GM12878 (cell line): Measurements from ENCODE around the gene MYB. TPM values are rescaled to one million over a fixed set of nuclear protein-coding genes. Genes with fewer than 3 reads are reported as not detected.

Experiments used
- ATAC-seq: fragments of 200-7000 bp; cut with Tn5 transposase; 3 replicates; pipeline ENCODE4 v1.9.1; 2020; ENCODE audit warnings: mild to moderate bottlenecking, moderate library complexity
- BruUV-seq: library from RNA; stranded (reverse); fragments of 400-500 nt; replicated peaks from 2 replicates; lab custom pipeline; 2021; lab: Mats Ljungman, UMichigan
- CTCF ChIA-PET: fragments of 300-600 bp; sonication (Branson Sonifier 250); formaldehyde crosslinking; extraction: SDS; loops from one replicate; lab custom pipeline; 2021; ENCODE audit warnings: inconsistent platforms; lab: Yijun Ruan, JAX
- POLR2A ChIA-PET: fragments of 350-600 bp; formaldehyde crosslinking; extraction: SDS; loops from one replicate; lab custom pipeline; 2021; ENCODE audit warnings: inconsistent platforms; lab: Charles Lee
- RAD21 ChIA-PET: fragments of 300-600 bp; sonication (Branson Sonifier 250); formaldehyde crosslinking; loops from one replicate; lab custom pipeline; 2023; ENCODE audit warnings: antibody characterized with exemption; ENCODE audit not compliant: unreplicated experiment; lab: Charles Lee
- SMC1A ChIA-PET: fragments of 300-600 bp; sonication (Branson Sonifier 250); formaldehyde crosslinking; loops from one replicate; lab custom pipeline; 2023; ENCODE audit not compliant: unreplicated experiment, uncharacterized antibody; lab: Charles Lee
- DNase-seq: peaks from one replicate; pipeline ENCODE4 v3.0.0-alpha.2; 2011; ENCODE audit warnings: low read depth, low spot score
- FAIRE-seq: peaks from 3 replicates; lab custom pipeline; 2011; peaks lifted over from hg19 to GRCh38; lab: Jason Lieb, UNC
- H2AFZ ChIP-seq: 2 replicates; pipeline ENCODE4 v1.6.0; 2011; ENCODE audit warnings: low read depth, low read length, control low read depth; ENCODE audit not compliant: control insufficient read depth
- H3K27ac ChIP-seq: 2 replicates; pipeline ENCODE4 v1.5.1; 2011; ENCODE audit warnings: control low read depth; ENCODE audit not compliant: control insufficient read depth, insufficient read depth
- H3K27me3 ChIP-seq, 2 experiments: replicated peaks in 1 of 2; 2 replicates each; pipeline versions ENCODE4 v1.6.0 to v1.6.1; 2011; ENCODE audit warnings: low read length in 1 of 2; ENCODE audit not compliant: control insufficient read depth in 2 of 2, insufficient read depth in 2 of 2
- H3K36me3 ChIP-seq, 2 experiments: 2 replicates each; pipeline ENCODE4 v1.5.1; 2011; ENCODE audit warnings: low read length in 1 of 2; ENCODE audit not compliant: control insufficient read depth in 2 of 2, insufficient read depth in 2 of 2
- H3K4me1 ChIP-seq: 2 replicates; pipeline ENCODE4 v1.6.1; 2011; ENCODE audit warnings: mild to moderate bottlenecking, low read length, moderate library complexity, mixed read lengths; ENCODE audit not compliant: control insufficient read depth, insufficient read depth
- H3K4me2 ChIP-seq: 2 replicates; pipeline ENCODE4 v1.6.0; 2011; ENCODE audit warnings: control low read depth; ENCODE audit not compliant: control insufficient read depth, insufficient read depth
- H3K4me3 ChIP-seq: fragments of 200-600 bp; sonication (generic); 2 replicates; pipeline ENCODE4 v1.5.1; 2016
- H3K79me2 ChIP-seq: 2 replicates; pipeline ENCODE4 v1.6.0; 2011; ENCODE audit warnings: low read length; ENCODE audit not compliant: control insufficient read depth, insufficient read depth
- H3K9ac ChIP-seq: 2 replicates; pipeline ENCODE4 v1.8.0; 2011; ENCODE audit warnings: low read length, control low read depth, mixed read lengths; ENCODE audit not compliant: control insufficient read depth, insufficient read depth
- H3K9me3 ChIP-seq: replicated peaks from 3 replicates; pipeline ENCODE4 v1.5.1; 2011; ENCODE audit warnings: mild to moderate bottlenecking, low read length; ENCODE audit not compliant: control insufficient read depth, insufficient read depth
- H4K20me1 ChIP-seq: 2 replicates; pipeline ENCODE4 v1.6.0; 2011; ENCODE audit not compliant: control insufficient read depth, insufficient read depth
- ATF7 ChIP-seq: fragments of 450-650 bp; IDR thresholded peaks from 2 replicates; pipeline ENCODE4 v1.6.1; 2016; ENCODE audit warnings: low read depth, mild to moderate bottlenecking
- BCL3 ChIP-seq: IDR thresholded peaks from 2 replicates; pipeline ENCODE4 v1.6.1; 2011; ENCODE audit warnings: borderline replicate concordance, low read depth, mild to moderate bottlenecking, moderate library complexity, low read length; ENCODE audit not compliant: insufficient read depth, poor library complexity, severe bottlenecking
- CBFB ChIP-seq: IDR thresholded peaks from 2 replicates; pipeline ENCODE4 v1.6.1; 2016; ENCODE audit warnings: antibody characterized with exemption, low read depth
- CHD2 ChIP-seq: IDR thresholded peaks from 2 replicates; pipeline ENCODE4 v1.6.1; 2011; ENCODE audit warnings: low read depth, low read length, improper control_type of control experiment, borderline replicate concordance
- ELK1 ChIP-seq: IDR thresholded peaks from 2 replicates; pipeline ENCODE4 v1.6.1; 2012; ENCODE audit warnings: low read depth, low read length, improper control_type of control experiment
- IRF3 ChIP-seq: fragments of 450-650 bp; IDR thresholded peaks from 2 replicates; pipeline ENCODE4 v1.6.1; 2014; ENCODE audit warnings: mild to moderate bottlenecking
- NFIC ChIP-seq: IDR thresholded peaks from 2 replicates; pipeline ENCODE4 v1.6.1; 2012; ENCODE audit warnings: low read depth, mild to moderate bottlenecking, inconsistent platforms, low read length, moderate library complexity
- NR2C1 ChIP-seq: fragments of 450-650 bp; IDR thresholded peaks from 2 replicates; pipeline ENCODE4 v1.6.1; 2017; ENCODE audit warnings: antibody characterized with exemption, mild to moderate bottlenecking, moderate library complexity
- RFX5 ChIP-seq: IDR thresholded peaks from 2 replicates; pipeline ENCODE4 v1.6.1; 2011; ENCODE audit warnings: low read depth, low read length, improper control_type of control experiment
- RUNX3 ChIP-seq: IDR thresholded peaks from 2 replicates; pipeline ENCODE4 v1.6.1; 2012; ENCODE audit warnings: low read length, inconsistent platforms
- SUPT20H ChIP-seq: IDR thresholded peaks from 2 replicates; pipeline ENCODE4 v1.6.1; 2011; ENCODE audit warnings: low read depth, mild to moderate bottlenecking, low read length, moderate library complexity, borderline replicate concordance; ENCODE audit not compliant: control insufficient read depth
- TARDBP ChIP-seq: IDR thresholded peaks from 2 replicates; pipeline ENCODE4 v1.6.1; 2016; ENCODE audit warnings: borderline replicate concordance
- TCF12 ChIP-seq: IDR thresholded peaks from 2 replicates; pipeline ENCODE4 v1.6.1; 2011; ENCODE audit warnings: low read depth, mild to moderate bottlenecking, low read length
- ZNF622 ChIP-seq: fragments of 450-650 bp; IDR thresholded peaks from 2 replicates; pipeline ENCODE4 v1.6.1; 2017; ENCODE audit warnings: mild to moderate bottlenecking, inconsistent platforms
- whole genome bisulfite sequencing: methylation state at CpG from one replicate; pipeline ENCODE4 v1.1.6; 2016; ENCODE audit warnings: low lambda C conversion rate; ENCODE audit not compliant: insufficient replicate concordance, insufficient coverage; ENCODE audit errors: missing lambda C conversion rate; 5-methylcytosine and 5-hydroxymethylcytosine counted together
- in situ Hi-C: fragments of 300-500 bp; cut with MboI; formaldehyde crosslinking; loops from 9 replicates; pipeline ENCODE4 v1.14.3; 2018; ENCODE audit warnings: mixed read lengths
- intact Hi-C: fragments of 100-400 bp; cut with micrococcal nuclease; formaldehyde crosslinking; loops from one replicate; pipeline ENCODE4 v1.14.2; 2022; ENCODE audit not compliant: unreplicated experiment
- polyA plus RNA-seq, 11 experiments: library from polyadenylated mRNA; depleted of rRNA in 4 of 11; unstranded in 6 of 11; stranded (reverse) in 5 of 11; fragments of >200 nt; fragmentation: Nextera tagmentation in 4 of 11; fragmentation: Illumina TruSeq in 1 of 11; extraction: Ambion mirVana in 4 of 11; extraction: Trizol in 1 of 11; gene quantifications; 1 replicate in 1 of 11; 2 replicates in 10 of 11; pipeline versions ENCODE4 v1.2.1 to v1.2.3, GENCODE V29; 2011 to 2016; ENCODE audit warnings: inconsistent platforms in 2 of 11, missing spikeins in 2 of 11, low read depth in 1 of 11
- total RNA-seq, 4 experiments: library from RNA; depleted of rRNA in 3 of 4; stranded (reverse); fragments of >200 nt in 3 of 4; fragmentation: Illumina TruSeq in 1 of 4; extraction: Trizol in 1 of 4; gene quantifications; 2 replicates each; pipeline versions ENCODE4 v1.2.1 to v1.2.3, GENCODE V29; 2013 to 2021

Gene MYB
- total and polyA plus RNA-seq, 10 of the 15 experiments (the other 5 are each of a cell fraction or from before 2014, with no cell fraction given): 7.0 to 29.8 (median 21.5) TPM

DNA sequence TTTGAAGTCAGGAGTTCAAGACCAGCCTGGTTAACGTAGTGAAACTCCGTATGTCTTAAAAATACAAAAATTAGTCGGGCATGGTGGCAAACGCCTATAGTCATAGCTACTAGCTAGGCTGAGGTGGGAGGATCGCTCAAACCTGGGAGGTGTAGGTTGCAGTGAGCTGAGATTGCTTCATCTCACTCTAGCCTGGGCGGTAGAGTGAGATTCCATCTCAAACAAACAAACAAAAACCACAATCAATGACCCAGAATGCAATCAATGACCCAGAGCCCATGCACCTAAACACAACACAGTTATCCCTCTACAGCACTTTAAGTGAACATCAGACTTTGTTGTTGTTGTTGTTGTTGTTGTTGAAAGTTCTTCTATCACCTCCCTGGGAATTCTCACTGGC, 77.9 kb downstream of the MYB start:
- H3K36me3 ChIP-seq: no peaks in the 10 kb centered on the region
- in situ Hi-C loops: no loop called here
- no peak overlapping the region for H2AFZ ChIP-seq
- RAD21 ChIA-PET: interaction anchor here (1.1 kb wide), 1 partner anchor 9 kb away, joined by 3 read pairs; no protein-coding TSS in a partner anchor
- H3K27me3 ChIP-seq: no peaks in the 10 kb centered on the region; a peak in 2 of 4 replicates
- POLR2A ChIA-PET: interaction anchor here (0.7 to 1.8 kb wide), 2 partner anchors 10 to 28 kb away, joined by 3 read pairs; no protein-coding TSS in a partner anchor
- ATAC-seq: no peak
- no peaks in the 10 kb centered on the region for H4K20me1 ChIP-seq
- TF ChIP-seq CBFB: no peak
- no peak for TF ChIP-seq RUNX3
- no peak for TF ChIP-seq NFIC
- no peak for TF ChIP-seq BCL3
- no peak for TF ChIP-seq CHD2
- DNase-seq: no peak
- intact Hi-C loops: no loop called here
- no peaks in the 10 kb centered on the region for H3K4me1 ChIP-seq
- H3K9ac ChIP-seq: no peak overlapping the region
- CTCF ChIA-PET: interaction anchor here (0.6 to 3.7 kb wide), 7 partner anchors 10 to 967 kb away, joined by 3 to 14 read pairs (median 4); no protein-coding TSS in a partner anchor
- SMC1A ChIA-PET: interaction anchor here (0.7 to 1.7 kb wide), 10 partner anchors 9 to 164 kb away, joined by 3 to 6 read pairs (median 3); no protein-coding TSS in a partner anchor
- H3K4me3 ChIP-seq: no peak overlapping the region
- no peaks in the 10 kb centered on the region for H3K9me3 ChIP-seq
- FAIRE-seq: no peak
- WGBS: 41% methylated on average over 6 of the region's 6 CpGs
- no TSS peak for BruUV-seq
- H3K79me2 ChIP-seq: no peaks in the 10 kb centered on the region
- no peak overlapping the region for H3K4me2 ChIP-seq
- H3K27ac ChIP-seq: no peak overlapping the region

DNA sequence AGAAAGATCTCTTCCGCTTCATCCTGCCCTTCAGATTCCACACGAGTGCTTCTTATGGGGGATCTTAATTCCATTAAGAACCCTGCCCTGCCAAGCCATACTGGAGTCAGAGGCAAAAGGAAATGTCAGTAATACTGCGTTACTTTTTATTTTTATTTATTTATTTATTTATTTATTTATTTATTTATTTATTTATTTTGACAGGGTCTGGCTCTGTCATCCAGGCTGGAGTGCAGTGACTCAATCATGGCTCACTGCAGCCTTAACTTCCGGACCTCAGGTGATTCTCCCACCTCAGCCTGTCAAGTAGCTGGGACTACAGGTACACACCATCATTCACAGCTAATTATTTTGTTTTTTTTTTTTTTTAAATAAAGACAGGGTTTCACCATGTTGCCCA, 79.5 kb downstream of the MYB start:
- no peak for TF ChIP-seq ELK1
- TF ChIP-seq RFX5: no peak
- no peak for TF ChIP-seq TCF12
- TF ChIP-seq SUPT20H: no peak
- no peak for TF ChIP-seq NR2C1
- no peak for TF ChIP-seq TARDBP
- no peak for TF ChIP-seq IRF3
- TF ChIP-seq ATF7: no peak
- TF ChIP-seq CBFB: no peak
- no peak for TF ChIP-seq ZNF622
- TF ChIP-seq RUNX3: no peak
- no peak overlapping the region for H2AFZ ChIP-seq

More for the DNA sequence above, 79.5 kb downstream of the MYB start:
- H4K20me1 ChIP-seq: no peaks in the 10 kb centered on the region
- H3K4me1 ChIP-seq: no peaks in the 10 kb centered on the region
- no peaks in the 10 kb centered on the region for H3K9me3 ChIP-seq
- ATAC-seq: no peak
- no TSS peak for BruUV-seq
- H3K4me3 ChIP-seq: no peak overlapping the region
- intact Hi-C loops: no loop called here
- POLR2A ChIA-PET: interaction anchor here (0.5 to 0.6 kb wide), 2 partner anchors 115 to 148 kb away, joined by 3 read pairs; no protein-coding TSS in a partner anchor
- in situ Hi-C loops: no loop called here
- no peak for FAIRE-seq
- 82% methylated on average over 4 of the region's 4 CpGs for WGBS
- H3K27ac ChIP-seq: no peak overlapping the region
- no peaks in the 10 kb centered on the region; a peak in 2 of 4 replicates for H3K27me3 ChIP-seq
- CTCF ChIA-PET: no interaction called here
- no peaks in the 10 kb centered on the region for H3K36me3 ChIP-seq
- no peaks in the 10 kb centered on the region for H3K79me2 ChIP-seq
- SMC1A ChIA-PET: interaction anchor here (1.4 kb wide), 1 partner anchor 21 kb away, joined by 3 read pairs; no protein-coding TSS in a partner anchor
- RAD21 ChIA-PET: no interaction called here
- H3K4me2 ChIP-seq: no peak overlapping the region
- DNase-seq: no peak
- H3K9ac ChIP-seq: no peak overlapping the region
